Fibroblast of mammary gland (primary cell): ENCODE measurements around the gene CCND3.

ENCODE experiments used
- DNase-seq: peaks from one replicate; pipeline ENCODE4 v3.0.0-alpha.2; 2010; ENCODE audit warnings: low read depth
- H3K4me3 ChIP-seq: 2 replicates; pipeline ENCODE4 v1.5.1; 2011; ENCODE audit warnings: low read depth, mild to moderate bottlenecking, low read length, moderate library complexity; ENCODE audit not compliant: control insufficient read depth
- TF ChIP-seq, protein P1 (sequence below): conservative IDR thresholded peaks from 2 replicates; pipeline ENCODE4 v1.5.1; 2011; ENCODE audit warnings: low read depth, low read length, inconsistent platforms; ENCODE audit not compliant: control insufficient read depth, insufficient read depth

Gene CCND3

DNA sequence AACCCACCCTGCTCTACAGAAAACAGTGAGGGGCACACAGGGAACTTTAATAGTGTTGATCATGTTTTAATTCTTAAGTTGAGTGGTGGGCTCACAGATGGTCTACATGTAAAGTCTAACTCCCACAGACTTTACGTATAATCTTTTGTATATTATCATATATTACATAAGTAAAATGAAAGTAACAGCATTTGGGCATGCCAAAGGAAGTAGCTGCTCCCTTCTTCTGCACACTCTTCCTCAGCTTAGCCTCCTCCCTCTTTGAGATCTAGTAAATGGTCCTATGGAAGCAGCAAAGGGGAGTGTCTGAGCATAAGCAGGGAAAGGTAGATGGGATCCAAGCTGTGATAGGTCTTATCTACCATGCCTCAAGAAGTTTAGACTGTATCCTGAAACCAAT lies 31.9 kb downstream of the CCND3 start:
- no peak for DNase-seq
- H3K4me3 ChIP-seq: no peak overlapping the region
- TF ChIP-seq, protein P1, sequence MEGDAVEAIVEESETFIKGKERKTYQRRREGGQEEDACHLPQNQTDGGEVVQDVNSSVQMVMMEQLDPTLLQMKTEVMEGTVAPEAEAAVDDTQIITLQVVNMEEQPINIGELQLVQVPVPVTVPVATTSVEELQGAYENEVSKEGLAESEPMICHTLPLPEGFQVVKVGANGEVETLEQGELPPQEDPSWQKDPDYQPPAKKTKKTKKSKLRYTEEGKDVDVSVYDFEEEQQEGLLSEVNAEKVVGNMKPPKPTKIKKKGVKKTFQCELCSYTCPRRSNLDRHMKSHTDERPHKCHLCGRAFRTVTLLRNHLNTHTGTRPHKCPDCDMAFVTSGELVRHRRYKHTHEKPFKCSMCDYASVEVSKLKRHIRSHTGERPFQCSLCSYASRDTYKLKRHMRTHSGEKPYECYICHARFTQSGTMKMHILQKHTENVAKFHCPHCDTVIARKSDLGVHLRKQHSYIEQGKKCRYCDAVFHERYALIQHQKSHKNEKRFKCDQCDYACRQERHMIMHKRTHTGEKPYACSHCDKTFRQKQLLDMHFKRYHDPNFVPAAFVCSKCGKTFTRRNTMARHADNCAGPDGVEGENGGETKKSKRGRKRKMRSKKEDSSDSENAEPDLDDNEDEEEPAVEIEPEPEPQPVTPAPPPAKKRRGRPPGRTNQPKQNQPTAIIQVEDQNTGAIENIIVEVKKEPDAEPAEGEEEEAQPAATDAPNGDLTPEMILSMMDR: no peak

DNA sequence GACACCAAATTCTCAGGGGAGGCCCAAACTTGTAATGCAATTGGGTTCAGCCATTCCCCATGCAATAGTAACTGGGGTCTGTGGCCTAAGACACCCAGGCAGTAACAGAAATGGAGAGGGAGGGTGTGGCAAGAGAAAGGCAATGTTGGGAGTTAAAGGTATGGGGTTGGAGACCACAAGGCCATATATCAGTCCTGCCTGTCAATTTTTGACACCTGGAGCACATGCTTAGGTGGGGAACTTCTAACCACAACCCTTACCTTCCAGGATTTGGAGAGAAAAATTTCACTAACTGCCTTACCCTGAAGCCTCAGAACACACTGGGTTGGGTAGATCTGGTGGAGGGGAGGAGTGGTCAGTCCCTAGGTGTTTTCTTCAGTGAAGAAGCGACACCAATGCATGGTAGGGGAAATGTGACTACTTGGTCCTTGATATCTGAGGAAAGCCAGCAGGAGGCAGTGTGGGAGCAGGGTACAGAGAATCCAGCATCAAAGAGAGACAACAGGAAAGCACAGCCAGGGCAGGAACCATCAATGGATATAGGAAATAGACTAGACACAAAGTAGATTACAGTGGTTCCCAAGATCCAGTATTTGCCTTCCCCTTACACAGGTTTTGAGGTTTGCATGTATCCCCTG lies 39.6 kb downstream of the CCND3 start:
- DNase-seq: peak; percentile 49
- no peak overlapping the region for H3K4me3 ChIP-seq
- TF ChIP-seq, protein P1: peak; percentile 44

DNA sequence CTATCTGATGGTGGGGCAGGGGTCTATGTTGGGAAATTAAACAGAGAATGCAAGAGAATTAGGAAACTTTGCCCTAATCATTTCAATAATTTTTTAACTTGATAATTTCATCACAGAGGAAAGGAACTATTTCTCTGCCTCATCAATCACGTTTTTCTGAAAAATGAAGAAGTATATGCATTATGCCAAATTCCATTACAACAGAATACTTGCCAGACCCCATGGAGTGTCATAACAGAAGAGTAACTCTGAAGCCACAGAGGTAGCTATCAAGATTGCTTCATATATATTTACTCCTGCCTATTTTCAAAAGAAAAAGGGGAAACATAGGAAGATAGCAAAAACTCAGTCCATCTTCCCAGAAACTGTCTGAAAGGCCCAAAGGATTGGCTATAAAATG lies 40.7 kb downstream of the CCND3 start:
- TF ChIP-seq, protein P1: no peak
- no peak overlapping the region for H3K4me3 ChIP-seq
- DNase-seq: no peak

DNA sequence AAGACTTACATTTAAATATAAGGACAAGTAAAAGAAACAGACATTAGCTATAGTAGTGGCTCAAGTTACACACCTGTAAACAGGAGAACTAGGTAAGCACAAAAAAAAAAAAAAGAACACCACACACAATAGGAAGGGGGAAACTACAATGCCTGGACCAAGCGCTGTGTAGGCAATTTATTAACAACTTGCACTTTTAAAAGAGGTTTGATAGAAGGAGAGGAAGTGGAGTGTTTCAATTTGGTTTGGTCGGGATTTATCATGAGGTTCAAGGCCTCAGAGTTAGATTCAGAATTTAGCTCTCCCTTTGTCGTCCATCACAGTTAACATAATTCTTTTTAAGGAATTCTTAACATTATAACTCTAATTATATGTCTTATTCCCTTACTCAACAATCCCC lies 45.3 kb downstream of the CCND3 start:
- H3K4me3 ChIP-seq: peak overlapping the region; percentile 84
- DNase-seq: no peak

DNA sequence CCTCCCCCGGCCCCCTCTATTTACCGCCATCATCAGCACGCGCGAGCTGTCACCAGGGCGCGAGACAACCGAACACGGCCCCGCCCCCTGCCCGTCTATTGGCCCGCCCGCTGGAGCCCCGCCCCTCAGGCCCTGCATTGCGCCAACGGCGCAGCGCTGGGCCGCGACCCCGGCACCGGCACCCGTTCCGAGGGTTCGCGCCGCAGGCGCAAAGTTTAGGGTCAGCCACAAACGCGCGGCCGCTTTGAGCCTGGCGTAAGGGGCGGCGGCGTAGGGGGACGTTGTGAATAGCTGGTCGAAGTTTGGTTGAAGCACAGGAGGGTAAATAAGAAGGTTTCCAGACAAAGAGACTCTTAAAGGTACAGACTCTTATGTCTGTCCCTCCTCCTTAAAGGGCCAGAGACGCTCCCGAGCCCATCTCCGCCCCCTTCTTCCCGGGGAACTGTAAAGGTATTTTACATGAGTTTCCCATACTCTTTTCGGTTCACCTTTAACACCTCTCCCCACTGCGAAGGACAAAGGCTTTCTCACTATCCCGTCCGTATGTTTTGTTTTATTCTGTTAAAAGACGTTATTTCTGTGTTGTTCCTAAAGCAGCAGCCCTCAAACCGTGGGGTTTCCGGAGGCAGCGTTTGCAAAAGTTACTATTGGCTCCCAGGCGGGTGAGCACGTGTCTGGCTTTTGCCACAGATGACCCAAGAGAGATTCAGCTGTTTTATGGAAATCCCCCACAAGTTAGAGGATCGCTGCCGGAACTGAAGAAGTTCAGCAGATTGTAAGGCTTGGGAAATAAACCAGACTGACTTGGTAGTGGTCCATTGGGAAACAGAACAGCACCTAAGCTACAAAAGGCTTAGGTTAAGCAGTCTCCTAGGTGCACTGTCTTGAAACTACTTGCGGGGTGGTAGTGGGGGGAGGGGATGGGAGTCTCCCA lies 46.0 kb downstream of the CCND3 start, which contains the start of gene USP49:
USP49 (minus strand) TSS at position 76 of the 934 bp plus-strand sequence. CDS start 88,392 bp downstream, outside the sequence.
- TF ChIP-seq, protein P1: no peak
- H3K4me3 ChIP-seq: peak within 1 kb of the TSS; percentile 84
- DNase-seq: peak; percentile 78

More for the DNA sequence above, 45.3 kb downstream of the CCND3 start:
- TF ChIP-seq, protein P1: no peak

DNA sequence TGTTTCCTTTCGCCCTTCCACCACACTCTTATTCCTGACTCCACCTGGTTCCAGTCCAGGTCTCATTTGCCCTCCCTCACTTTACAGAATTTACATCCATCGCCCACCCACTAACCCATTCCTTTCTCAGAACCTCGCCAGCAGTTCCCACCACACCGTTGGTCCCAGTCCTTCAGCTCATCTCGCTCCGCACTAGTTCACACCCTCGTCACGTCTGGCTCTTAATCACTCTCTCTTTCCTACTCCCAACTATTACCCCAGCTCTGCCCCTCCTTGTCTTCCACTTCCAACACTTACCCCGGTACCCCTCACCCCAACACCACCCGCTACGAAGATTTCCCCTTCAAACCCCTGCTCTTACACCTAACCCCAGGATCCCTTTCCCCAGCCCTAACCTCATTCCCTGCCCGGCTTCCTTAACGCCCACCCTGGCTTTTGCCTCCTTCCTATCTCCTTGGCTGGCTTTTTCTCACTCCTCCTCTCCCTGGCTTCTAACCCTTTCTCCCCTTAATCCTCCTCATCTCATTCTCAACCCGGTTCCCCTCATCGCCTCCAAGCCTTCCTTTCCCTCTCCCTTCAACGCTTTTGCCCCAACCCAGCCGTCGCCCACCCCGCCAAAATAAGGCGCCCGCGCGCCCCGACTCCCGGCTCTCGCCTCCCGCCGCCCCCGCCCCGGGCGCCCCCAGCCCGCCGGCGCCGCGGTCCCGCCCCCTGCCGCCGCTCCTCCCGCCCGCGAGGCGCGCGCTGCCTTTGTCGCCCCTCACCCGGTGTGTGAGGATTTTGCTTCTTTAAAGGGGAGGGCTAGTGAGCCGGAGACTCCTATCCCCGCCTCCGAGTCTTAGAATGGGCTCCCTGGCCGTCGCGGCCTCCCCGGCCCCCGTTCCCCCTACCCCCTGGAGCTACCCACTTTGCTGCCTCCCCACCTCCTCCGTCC lies 47.0 kb downstream of the CCND3 start:
- peak; percentile 10 for DNase-seq
- H3K4me3 ChIP-seq: peak overlapping the region; percentile 84
- TF ChIP-seq, protein P1: no peak
